ENCODE results near the gene PEDS1.

The PEDS1 gene

DNA sequence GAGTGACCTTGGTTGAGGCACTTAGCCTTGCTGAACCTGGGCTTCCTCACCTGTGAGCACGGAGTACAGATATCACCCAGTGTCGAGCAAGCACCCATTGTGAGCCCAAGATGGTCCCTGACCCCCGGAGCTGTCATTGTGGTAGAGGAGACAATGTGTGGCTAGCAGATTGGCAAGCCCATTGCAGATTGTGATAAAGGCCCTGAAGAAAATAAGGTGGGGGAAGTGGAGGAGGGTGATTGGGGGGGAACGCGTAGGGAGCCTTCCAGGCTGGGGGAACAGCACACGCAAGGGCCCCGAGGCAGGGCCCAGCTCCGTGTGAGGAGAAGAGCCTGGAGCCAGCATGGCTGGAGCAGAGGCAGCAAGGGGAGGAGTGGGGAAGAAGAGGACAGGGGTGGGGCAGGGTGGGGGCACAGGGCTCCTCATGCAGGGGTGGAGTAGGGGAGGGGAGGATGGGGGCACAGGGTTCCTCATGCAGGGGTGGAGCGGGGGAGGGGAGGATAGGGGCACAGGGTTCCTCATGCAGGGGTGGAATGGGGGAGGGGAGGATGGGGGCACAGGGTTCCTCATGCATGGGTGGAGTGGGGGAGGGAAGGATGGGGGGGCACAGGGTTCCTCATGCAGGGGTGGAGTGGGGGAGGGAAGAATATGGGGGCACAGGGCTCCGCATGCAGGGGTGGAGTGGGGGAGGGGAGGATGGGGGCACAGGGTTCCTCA, 44.1 kb upstream of the PEDS1 start:
- no peak for DNase-seq (ENCODE audit: low read depth)
- TF ChIP-seq, protein P1, sequence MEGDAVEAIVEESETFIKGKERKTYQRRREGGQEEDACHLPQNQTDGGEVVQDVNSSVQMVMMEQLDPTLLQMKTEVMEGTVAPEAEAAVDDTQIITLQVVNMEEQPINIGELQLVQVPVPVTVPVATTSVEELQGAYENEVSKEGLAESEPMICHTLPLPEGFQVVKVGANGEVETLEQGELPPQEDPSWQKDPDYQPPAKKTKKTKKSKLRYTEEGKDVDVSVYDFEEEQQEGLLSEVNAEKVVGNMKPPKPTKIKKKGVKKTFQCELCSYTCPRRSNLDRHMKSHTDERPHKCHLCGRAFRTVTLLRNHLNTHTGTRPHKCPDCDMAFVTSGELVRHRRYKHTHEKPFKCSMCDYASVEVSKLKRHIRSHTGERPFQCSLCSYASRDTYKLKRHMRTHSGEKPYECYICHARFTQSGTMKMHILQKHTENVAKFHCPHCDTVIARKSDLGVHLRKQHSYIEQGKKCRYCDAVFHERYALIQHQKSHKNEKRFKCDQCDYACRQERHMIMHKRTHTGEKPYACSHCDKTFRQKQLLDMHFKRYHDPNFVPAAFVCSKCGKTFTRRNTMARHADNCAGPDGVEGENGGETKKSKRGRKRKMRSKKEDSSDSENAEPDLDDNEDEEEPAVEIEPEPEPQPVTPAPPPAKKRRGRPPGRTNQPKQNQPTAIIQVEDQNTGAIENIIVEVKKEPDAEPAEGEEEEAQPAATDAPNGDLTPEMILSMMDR (IDR thresholded peaks at IDR 0.05; ENCODE audit: insufficient read depth, low read depth, low read length, missing control alignments) = no peak
- no peak overlapping the region for H3K4me3 ChIP-seq (ENCODE audit: low read length)

DNA sequence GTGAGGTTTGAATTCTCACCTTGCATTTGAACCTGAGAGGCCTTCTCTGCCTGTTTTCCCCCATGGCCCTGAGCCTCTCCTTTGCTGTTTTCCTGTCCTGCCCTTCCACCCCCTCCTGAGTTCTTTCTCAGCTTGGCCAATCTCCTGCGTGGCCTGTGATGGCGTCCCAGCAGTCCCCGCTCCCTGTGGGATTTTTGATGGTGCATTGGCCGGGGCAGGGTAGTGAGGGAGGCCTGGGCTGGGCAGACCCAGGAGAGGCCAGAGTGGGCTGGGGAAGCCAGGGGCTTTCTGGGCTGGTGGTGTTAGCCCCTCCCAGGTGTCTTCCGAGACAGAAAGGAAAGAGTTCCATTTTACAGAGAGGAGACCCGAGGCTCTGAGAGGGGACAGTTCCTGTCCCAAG, 43.4 kb upstream of the PEDS1 start:
- H3K4me3 ChIP-seq (ENCODE audit: low read length) = no peak overlapping the region
- TF ChIP-seq, protein P1 (IDR thresholded peaks at IDR 0.05; ENCODE audit: insufficient read depth, low read depth, low read length, missing control alignments) = no peak
- no peak for DNase-seq (ENCODE audit: low read depth)

DNA sequence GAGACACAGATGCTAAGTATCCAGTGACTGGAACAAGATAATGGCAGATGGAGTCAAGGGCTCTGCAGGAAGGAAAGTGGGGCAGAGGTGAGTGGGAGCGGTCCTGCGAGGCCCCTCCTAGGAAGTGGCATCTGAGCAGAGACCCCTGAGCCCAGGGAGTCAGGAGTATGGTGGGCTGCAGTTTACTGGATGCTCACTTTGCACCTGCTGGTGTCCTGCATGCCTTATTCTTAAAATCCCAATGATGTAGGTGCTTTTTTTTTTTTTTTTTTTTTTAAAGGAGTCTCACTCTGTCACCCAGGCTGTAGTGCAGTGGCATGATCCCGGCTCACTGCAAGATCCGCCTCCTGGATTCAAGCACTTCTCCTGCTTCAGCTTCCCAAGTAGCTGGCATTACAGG, 42.7 kb upstream of the PEDS1 start:
- TF ChIP-seq, protein P1 (IDR thresholded peaks at IDR 0.05; ENCODE audit: insufficient read depth, low read depth, low read length, missing control alignments) = no peak
- no peak overlapping the region for H3K4me3 ChIP-seq (ENCODE audit: low read length)
- no peak for DNase-seq (ENCODE audit: low read depth)

DNA sequence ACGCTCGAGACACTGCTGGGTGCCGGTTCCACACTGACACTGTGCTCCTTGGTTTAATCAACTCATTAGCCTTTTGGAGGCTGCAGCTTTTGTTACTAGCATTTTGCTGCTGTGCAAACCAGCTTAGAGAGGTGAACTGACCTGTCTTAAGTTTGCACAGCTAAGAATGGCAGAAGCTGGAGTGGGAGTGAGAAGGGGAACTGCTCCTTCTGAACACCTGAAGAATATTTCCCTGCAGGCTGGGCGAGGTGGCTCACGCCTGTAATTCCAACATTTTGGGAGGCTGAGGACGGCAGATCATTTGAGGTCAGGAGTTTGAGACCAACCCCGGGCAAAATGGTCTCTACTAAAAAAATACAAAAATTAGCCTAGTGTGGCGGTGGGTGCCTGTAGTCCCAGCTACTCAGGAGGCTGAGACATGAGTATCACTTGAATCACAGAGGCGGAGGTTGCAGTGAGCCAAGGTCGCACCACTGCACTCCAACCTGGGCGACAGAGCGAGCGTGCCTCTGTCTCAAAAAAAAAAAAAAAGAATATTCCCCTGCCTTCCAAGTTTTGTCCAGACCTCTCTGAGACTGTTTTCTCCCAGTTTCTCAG, 42.1 kb upstream of the PEDS1 start:
- DNase-seq (ENCODE audit: low read depth) = peak; percentile 38
- no peak overlapping the region for H3K4me3 ChIP-seq (ENCODE audit: low read length)
- TF ChIP-seq, protein P1 (IDR thresholded peaks at IDR 0.05; ENCODE audit: insufficient read depth, low read depth, low read length, missing control alignments) = no peak

DNA sequence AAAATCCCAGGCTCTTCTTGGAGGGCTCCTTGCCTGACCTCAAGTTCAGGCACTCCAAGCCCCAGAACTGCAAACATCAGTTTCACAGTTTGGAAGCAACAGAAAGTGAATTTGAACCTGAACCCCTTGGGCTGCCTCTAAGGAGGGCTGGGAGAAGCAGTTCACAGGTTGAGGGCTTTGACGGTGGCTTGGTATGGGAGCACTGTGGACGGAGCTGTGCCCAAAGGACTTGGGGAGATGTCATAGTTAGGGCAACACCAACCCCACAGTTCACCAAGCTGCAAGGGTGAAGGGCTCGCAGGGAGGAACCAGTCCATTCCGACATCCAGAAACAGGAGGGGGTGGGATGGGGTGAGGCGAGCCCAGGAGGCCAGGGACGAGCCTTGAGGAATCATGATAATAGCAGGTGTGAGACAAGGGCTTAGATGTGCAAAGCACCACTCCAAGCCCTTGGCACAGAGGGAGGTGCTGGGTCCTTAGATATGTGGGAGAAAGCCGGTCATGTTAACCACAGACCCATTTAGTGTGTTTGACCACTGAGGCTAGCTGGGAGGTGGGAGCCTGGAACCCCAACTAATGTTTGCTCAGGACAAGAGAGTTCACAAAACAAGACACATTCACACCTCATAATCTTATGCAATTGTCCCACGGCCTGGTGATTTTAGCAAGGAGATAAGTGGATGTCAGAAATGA, 41.5 kb upstream of the PEDS1 start:
- TF ChIP-seq, protein P1 (IDR thresholded peaks at IDR 0.05; ENCODE audit: insufficient read depth, low read depth, low read length, missing control alignments) = no peak
- no peak overlapping the region for H3K4me3 ChIP-seq (ENCODE audit: low read length)
- DNase-seq (ENCODE audit: low read depth) = peak; percentile 31

DNA sequence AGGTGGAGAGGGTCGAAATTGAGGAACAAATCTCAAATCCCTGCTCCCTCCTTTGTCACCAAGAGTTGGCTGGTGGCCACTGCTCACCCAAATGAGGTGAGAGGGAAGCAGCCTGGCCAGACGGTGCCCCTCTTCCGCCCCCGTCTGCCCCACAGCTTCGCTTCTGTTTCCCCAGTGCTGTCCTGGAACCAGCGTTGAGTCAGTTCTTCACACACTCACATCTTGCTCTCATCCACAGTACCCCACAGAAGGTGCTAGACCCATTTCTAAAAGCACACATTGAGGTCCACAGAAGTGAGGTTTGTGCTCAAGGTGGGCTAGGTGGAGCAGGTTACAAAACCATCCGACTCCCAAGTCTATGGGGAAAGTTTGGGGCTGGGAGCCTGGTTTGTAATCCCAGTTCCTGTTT, 40.9 kb upstream of the PEDS1 start:
- H3K4me3 ChIP-seq (ENCODE audit: low read length) = peak overlapping the region; percentile 86
- TF ChIP-seq, protein P1 (IDR thresholded peaks at IDR 0.05; ENCODE audit: insufficient read depth, low read depth, low read length, missing control alignments) = no peak
- no peak for DNase-seq (ENCODE audit: low read depth)
